Activated CD4-positive, alpha-beta T cell treated with anti-CD3 and anti-CD28 coated beads, Interleukin-2, amount 50 U/mL, for 1 hour (primary cell): ENCODE measurements around the gene PHKG2.
"Not testable (repeated sequence)": the region's sequence is repeated elsewhere in the genome, so short reads cannot be mapped to it uniquely, and the experiment has no call there.

Experiments used
- DNase-seq: peaks from one replicate; pipeline ENCODE4 v3.0.0-alpha.2; 2020

Gene PHKG2

GRCh38 chr16:30747799-30748633, at the start of gene PHKG2:
Gene PHKG2 (plus strand): TSS chr16:30748425. CDS start chr16:30748821, 396 bp downstream.
- peak; percentile 93 for DNase-seq

- peak; percentile 75 for DNase-seq
Measured at GRCh38 chr16:30698816-30699614, 49.2 kb upstream of the PHKG2 start, which contains the start of gene SRCAP. Gene SRCAP (plus strand): TSS chr16:30699171. CDS start chr16:30700825, 1,654 bp downstream.

GRCh38 chr16:30699615-30700099, 48.6 kb upstream of the PHKG2 start:
- DNase-seq = no peak

- DNase-seq = no peak
Measured at GRCh38 chr16:30700491-30700890, 47.7 kb upstream of the PHKG2 start.

- no peak for DNase-seq
Measured at GRCh38 chr16:30700971-30701370, 47.3 kb upstream of the PHKG2 start.

GRCh38 chr16:30703071-30703470, 45.2 kb upstream of the PHKG2 start:
- not testable (repeated sequence) for DNase-seq

- no peak for DNase-seq
Measured at GRCh38 chr16:30703971-30704370, 44.3 kb upstream of the PHKG2 start.

GRCh38 chr16:30706046-30706445, 42.2 kb upstream of the PHKG2 start:
- DNase-seq = no peak

- no peak for DNase-seq
Measured at GRCh38 chr16:30710971-30711370, 37.3 kb upstream of the PHKG2 start.

- DNase-seq = no peak
Measured at GRCh38 chr16:30711712-30712111, 36.5 kb upstream of the PHKG2 start.

GRCh38 chr16:30715750-30716445, 32.3 kb upstream of the PHKG2 start:
- peak; percentile 25 for DNase-seq

- DNase-seq = no peak
Measured at GRCh38 chr16:30720086-30720485, 28.1 kb upstream of the PHKG2 start.

- no peak for DNase-seq
Measured at GRCh38 chr16:30720694-30721093, 27.5 kb upstream of the PHKG2 start.

- DNase-seq = no peak
Measured at GRCh38 chr16:30721167-30721566, 27.1 kb upstream of the PHKG2 start.

- no peak for DNase-seq
Measured at GRCh38 chr16:30721606-30722005, 26.6 kb upstream of the PHKG2 start.

- no peak for DNase-seq
Measured at GRCh38 chr16:30722443-30722842, 25.8 kb upstream of the PHKG2 start.

- DNase-seq = no peak
Measured at GRCh38 chr16:30722916-30723315, 25.3 kb upstream of the PHKG2 start.

GRCh38 chr16:30723725-30724355, 24.4 kb upstream of the PHKG2 start:
- DNase-seq = no peak

- no peak for DNase-seq
Measured at GRCh38 chr16:30724641-30725417, 23.4 kb upstream of the PHKG2 start.

GRCh38 chr16:30725418-30725792, 22.8 kb upstream of the PHKG2 start:
- no peak for DNase-seq

GRCh38 chr16:30728321-30728720, 19.9 kb upstream of the PHKG2 start:
- no peak for DNase-seq
